H54 (cell line): ENCODE results near the gene CEBPB.

ENCODE experiments used
- DNase-seq: peaks from one replicate; pipeline ENCODE4 v3.0.0; 2011; ENCODE audit warnings: low spot score, mixed read lengths; ENCODE audit not compliant: insufficient read length
- FAIRE-seq: peaks from 3 replicates; lab custom pipeline; 2011; peaks lifted over from hg19 to GRCh38; lab: Jason Lieb, UNC
- POLR2A ChIP-seq: IDR thresholded peaks from 2 replicates; pipeline ENCODE4 v1.6.1; 2011; ENCODE audit warnings: low read depth, mild to moderate bottlenecking, low read length

The CEBPB gene

GRCh38 chr20:50182346-50182745, 8.3 kb upstream of the CEBPB start:
- FAIRE-seq: no peak
- no peak for DNase-seq
- no peak for TF ChIP-seq POLR2A

GRCh38 chr20:50185426-50185825, 5.2 kb upstream of the CEBPB start:
- no peak for DNase-seq
- no peak for FAIRE-seq
- no peak for TF ChIP-seq POLR2A

- DNase-seq (no peak), FAIRE-seq (peak; percentile 45)
- no peak for TF ChIP-seq POLR2A
These were observed 4.3 kb upstream of the CEBPB start for GRCh38 chr20:50186151-50186885.

- DNase-seq (no peak), FAIRE-seq (no peak)
- TF ChIP-seq POLR2A: no peak
These were observed 3.6 kb upstream of the CEBPB start for GRCh38 chr20:50186987-50187402.

- DNase-seq (peak; percentile 62), FAIRE-seq (no peak)
- TF ChIP-seq POLR2A: no peak
These were observed 3.1 kb upstream of the CEBPB start for GRCh38 chr20:50187403-50188051.

GRCh38 chr20:50188287-50188688, 2.3 kb upstream of the CEBPB start:
- TF ChIP-seq POLR2A: no peak
- FAIRE-seq (no peak), DNase-seq (no peak)

GRCh38 chr20:50188879-50189680, 1.6 kb upstream of the CEBPB start:
- FAIRE-seq (no peak), DNase-seq (no peak)
- no peak for TF ChIP-seq POLR2A

- FAIRE-seq (no peak), DNase-seq (no peak)
- no peak for TF ChIP-seq POLR2A
These were observed 864 bp upstream of the CEBPB start for GRCh38 chr20:50189681-50190250.

- peak; percentile 51 for TF ChIP-seq POLR2A
- FAIRE-seq: no peak
- no peak for DNase-seq
These were observed 474 bp downstream of the CEBPB start for GRCh38 chr20:50191065-50191543.

- FAIRE-seq (no peak), DNase-seq (no peak)
- TF ChIP-seq POLR2A: 0 out of 2 replicates have a peak, but pooled peaks have one; percentile 32
These were observed 1.1 kb downstream of the CEBPB start for GRCh38 chr20:50191544-50192363.

GRCh38 chr20:50192364-50193198, 2.0 kb downstream of the CEBPB start:
- TF ChIP-seq POLR2A: peak; percentile 33
- no peak for FAIRE-seq

GRCh38 chr20:50193199-50193835, 2.7 kb downstream of the CEBPB start:
- FAIRE-seq (no peak), DNase-seq (no peak)
- TF ChIP-seq POLR2A: no peak

More at GRCh38 chr20:50192364-50193198, 2.0 kb downstream of the CEBPB start:
- peak; percentile 76 for DNase-seq
